ENCODE results near the gene SIL1. TPM values are rescaled to one million over a fixed set of nuclear protein-coding genes. Genes with fewer than 3 reads are reported as not detected.

SIL1 gene
- total and polyA plus RNA-seq, 2 donors (not counting 3 experiments of a cell fraction or from before 2014, with no cell fraction given), result 47.6 to 67.2 TPM

GRCh38 chr5:138950421-138951031 is 247.6 kb downstream of the SIL1 start:
- Histone ChIP-seq H2AFZ (ENCODE audit: low read depth, low read length) (no peak overlapping the region), H3K36me3 (ENCODE audit: control insufficient read depth in 2 of 2, extremely low read depth in 1 of 2, insufficient read depth in 2 of 2, low read length in 2 of 2) (no peaks in the 10 kb centered on the region), H3K9ac (replicated peaks; ENCODE audit: extremely low read depth, insufficient read depth, low read length) (no peak overlapping the region), H3K9me3 (replicated peaks; ENCODE audit: control insufficient read depth, insufficient read depth, low read length) (no peaks in the 10 kb centered on the region), H3K79me2 (ENCODE audit: control insufficient read depth, insufficient read depth, low read length) (no peaks in the 10 kb centered on the region), H3K4me1 (ENCODE audit: control insufficient read depth, extremely low read depth, insufficient read depth, low read length) (peaks cover 6% of the 10 kb centered on the region), H3K27me3 (ENCODE audit: control insufficient read depth in 2 of 2, insufficient read depth in 2 of 2, low read length in 2 of 2) (no peaks in the 10 kb centered on the region), H3K9me1 (replicated peaks; ENCODE audit: control insufficient read depth, extremely low read depth, insufficient read depth, low read length) (no peaks in the 10 kb centered on the region), H3K4me3 (replicated peaks in 1 of 3; ENCODE audit: insufficient read depth in 1 of 3, low read depth in 1 of 3, low read length in 3 of 3) (no peak overlapping the region), H3K4me2 (ENCODE audit: insufficient read depth, low read length) (no peak overlapping the region), H3K27ac (ENCODE audit: insufficient read depth, low read depth, low read length) (no peak overlapping the region), H4K20me1 (replicated peaks; ENCODE audit: control insufficient read depth, extremely low read depth, insufficient read depth, low read length) (no peaks in the 10 kb centered on the region)
- intact Hi-C loops (cut with micrococcal nuclease) (no loop called here), dilution Hi-C loops (cut with MboI; ENCODE audit: extremely low pct_ligation_motif_present, low sequenced_read_pairs) (no loop called here)
- ChIA-PET POLR2A (no interaction called here), CTCF (interaction anchor here (1.1 kb wide), 1 partner anchor 161 kb away, joined by 3 read pairs; no protein-coding TSS in a partner anchor)
- no peak for DNase-seq (ENCODE audit: low read depth, low spot score)
- no TSS peak for BruUV-seq (replicated peaks)
- FAIRE-seq, result no peak
- TF ChIP-seq MYC (IDR thresholded peaks at IDR 0.05; ENCODE audit: low read depth, low read length) (no peak), JUN (IDR thresholded peaks at IDR 0.05; ENCODE audit: borderline replicate concordance, insufficient read depth, insufficient read length, low read depth) (no peak), GATA2 (IDR thresholded peaks at IDR 0.05; ENCODE audit: insufficient read depth, insufficient read length, low read depth, low read length) (no peak), POLR2AphosphoS5 (IDR thresholded peaks at IDR 0.05; ENCODE audit: insufficient read depth, low read depth, low read length) (no peak), POLR2A (IDR thresholded peaks at IDR 0.05; ENCODE audit: low read depth, low read length) (no peak), FOS (IDR thresholded peaks at IDR 0.05; ENCODE audit: borderline replicate concordance, insufficient read depth, low read length) (no peak), CTCF (IDR thresholded peaks at IDR 0.05; ENCODE audit: extremely low read depth in 1 of 2, insufficient read depth in 1 of 2, low read depth in 1 of 2, low read length in 2 of 2) (no peak), MAX (IDR thresholded peaks at IDR 0.05; ENCODE audit: insufficient read depth, insufficient read length) (no peak), EZH2 (IDR thresholded peaks at IDR 0.05; ENCODE audit: borderline replicate concordance, low read depth, low read length, severe bottlenecking) (no peak)
